ENCODE measurements around the gene TNIK. TPM values are rescaled to one million over a fixed set of nuclear protein-coding genes. Genes with fewer than 3 reads are reported as not detected.

The TNIK gene
- total RNA-seq, 1 donor from 2014 or later, result 1.5 TPM

DNA sequence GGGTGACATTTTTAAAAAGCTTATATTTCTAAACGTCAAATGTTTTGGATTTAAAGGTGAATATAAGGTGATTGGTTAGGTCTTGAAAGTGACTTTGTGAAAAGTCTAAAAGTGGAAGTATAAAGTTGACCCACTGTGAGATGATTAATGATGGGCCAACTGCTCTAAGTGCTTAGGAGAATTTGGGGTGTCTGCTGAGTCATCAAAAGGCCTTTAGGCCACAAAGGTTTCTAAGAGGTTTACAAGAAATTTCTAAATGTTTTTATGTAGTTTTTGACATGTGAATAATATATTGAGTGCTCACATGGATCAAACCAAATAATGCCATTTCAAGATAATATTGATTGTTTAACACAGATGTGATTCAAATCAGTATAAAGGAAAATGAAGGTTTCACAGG lies 394.5 kb downstream of the TNIK start:
- no peaks in the 10 kb centered on the region for H3K4me1 Mint-ChIP-seq (ENCODE audit: low read depth, unreplicated experiment)
- H3K36me3 Mint-ChIP-seq (ENCODE audit: unreplicated experiment), result no peaks in the 10 kb centered on the region
- TF ChIP-seq, protein P1, sequence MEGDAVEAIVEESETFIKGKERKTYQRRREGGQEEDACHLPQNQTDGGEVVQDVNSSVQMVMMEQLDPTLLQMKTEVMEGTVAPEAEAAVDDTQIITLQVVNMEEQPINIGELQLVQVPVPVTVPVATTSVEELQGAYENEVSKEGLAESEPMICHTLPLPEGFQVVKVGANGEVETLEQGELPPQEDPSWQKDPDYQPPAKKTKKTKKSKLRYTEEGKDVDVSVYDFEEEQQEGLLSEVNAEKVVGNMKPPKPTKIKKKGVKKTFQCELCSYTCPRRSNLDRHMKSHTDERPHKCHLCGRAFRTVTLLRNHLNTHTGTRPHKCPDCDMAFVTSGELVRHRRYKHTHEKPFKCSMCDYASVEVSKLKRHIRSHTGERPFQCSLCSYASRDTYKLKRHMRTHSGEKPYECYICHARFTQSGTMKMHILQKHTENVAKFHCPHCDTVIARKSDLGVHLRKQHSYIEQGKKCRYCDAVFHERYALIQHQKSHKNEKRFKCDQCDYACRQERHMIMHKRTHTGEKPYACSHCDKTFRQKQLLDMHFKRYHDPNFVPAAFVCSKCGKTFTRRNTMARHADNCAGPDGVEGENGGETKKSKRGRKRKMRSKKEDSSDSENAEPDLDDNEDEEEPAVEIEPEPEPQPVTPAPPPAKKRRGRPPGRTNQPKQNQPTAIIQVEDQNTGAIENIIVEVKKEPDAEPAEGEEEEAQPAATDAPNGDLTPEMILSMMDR (IDR thresholded peaks at IDR 0.05; ENCODE audit: partially characterized antibody, unreplicated experiment), result no peak
- H3K27me3 Mint-ChIP-seq (ENCODE audit: unreplicated experiment), result no peaks in the 10 kb centered on the region
- H3K4me3 Mint-ChIP-seq (ENCODE audit: unreplicated experiment), result no peak overlapping the region
- no peaks in the 10 kb centered on the region for H3K9me3 Mint-ChIP-seq (ENCODE audit: unreplicated experiment)
- H3K27ac Mint-ChIP-seq (ENCODE audit: unreplicated experiment), result no peak overlapping the region
- no peak for DNase-seq

DNA sequence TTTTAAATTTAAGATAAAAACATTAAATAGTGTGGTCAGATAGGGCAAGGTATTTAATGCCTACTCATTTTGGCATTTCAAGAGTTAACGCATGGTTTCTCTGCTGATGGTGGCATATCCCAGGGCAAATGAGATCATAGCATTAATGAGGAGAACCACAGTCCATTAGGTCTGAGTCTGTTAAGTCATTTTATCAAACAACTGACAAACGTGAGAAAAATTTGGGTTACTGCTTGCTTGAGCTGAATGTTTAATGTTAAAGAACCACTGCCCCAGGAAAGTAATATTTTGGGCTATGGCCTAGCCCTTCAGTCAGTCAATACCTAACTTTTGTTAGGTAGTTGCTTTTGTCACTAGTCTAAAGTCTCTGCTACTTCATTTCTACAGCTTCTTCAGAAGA lies 395.7 kb downstream of the TNIK start:
- TF ChIP-seq, protein P1 (IDR thresholded peaks at IDR 0.05; ENCODE audit: partially characterized antibody, unreplicated experiment), result no peak
- Mint-ChIP-seq H3K27ac (ENCODE audit: unreplicated experiment) (no peak overlapping the region), H3K4me1 (ENCODE audit: low read depth, unreplicated experiment) (no peaks in the 10 kb centered on the region), H3K9me3 (ENCODE audit: unreplicated experiment) (no peaks in the 10 kb centered on the region), H3K36me3 (ENCODE audit: unreplicated experiment) (no peaks in the 10 kb centered on the region), H3K27me3 (ENCODE audit: unreplicated experiment) (no peaks in the 10 kb centered on the region), H3K4me3 (ENCODE audit: unreplicated experiment) (no peak overlapping the region)
- no peak for DNase-seq

DNA sequence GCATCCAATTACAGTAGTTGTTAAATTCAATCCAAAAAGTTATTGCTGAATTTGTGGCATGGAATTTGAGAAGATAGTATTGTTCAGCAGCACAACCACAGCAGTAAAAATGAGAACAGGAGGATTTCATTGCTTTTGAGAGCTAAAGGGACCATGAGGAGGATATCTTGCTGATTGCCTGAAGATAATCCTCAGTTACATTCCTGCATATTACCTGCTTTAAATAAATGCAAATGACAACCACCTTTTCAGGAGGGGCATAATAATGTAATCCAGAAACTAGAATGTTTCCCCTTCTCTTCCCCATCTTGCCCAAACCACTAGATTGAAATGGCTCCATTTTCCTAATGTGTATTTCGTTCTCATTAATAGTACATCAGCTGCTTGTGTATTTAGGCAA lies 398.5 kb downstream of the TNIK start:
- no peak overlapping the region for H3K4me3 Mint-ChIP-seq (ENCODE audit: unreplicated experiment)
- TF ChIP-seq, protein P1 (IDR thresholded peaks at IDR 0.05; ENCODE audit: partially characterized antibody, unreplicated experiment), result no peak
- no peaks in the 10 kb centered on the region for H3K4me1 Mint-ChIP-seq (ENCODE audit: low read depth, unreplicated experiment)
- no peak overlapping the region for H3K27ac Mint-ChIP-seq (ENCODE audit: unreplicated experiment)
- DNase-seq, result no peak
- H3K9me3 Mint-ChIP-seq (ENCODE audit: unreplicated experiment), result no peaks in the 10 kb centered on the region
- no peaks in the 10 kb centered on the region for H3K27me3 Mint-ChIP-seq (ENCODE audit: unreplicated experiment)
- no peaks in the 10 kb centered on the region for H3K36me3 Mint-ChIP-seq (ENCODE audit: unreplicated experiment)

DNA sequence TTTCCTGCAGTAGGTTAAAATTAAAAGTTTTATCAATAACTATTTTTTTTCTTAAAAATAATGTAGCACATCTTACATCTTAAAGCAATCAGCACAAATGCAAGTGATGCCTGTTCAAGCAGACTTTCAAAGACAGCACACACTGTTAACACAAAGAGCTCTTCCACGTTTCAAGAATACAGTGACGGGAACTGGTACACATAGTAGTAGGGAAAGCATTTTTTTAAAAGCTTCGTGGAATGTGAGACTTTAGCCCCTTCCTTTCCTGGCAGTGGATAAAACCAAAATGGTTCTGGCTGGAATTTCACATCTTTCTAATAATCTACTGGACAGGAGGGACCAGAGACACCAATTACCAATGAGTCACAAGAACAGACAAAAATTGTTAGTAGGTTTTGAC lies 400.2 kb downstream of the TNIK start:
- no peak overlapping the region for H3K4me3 Mint-ChIP-seq (ENCODE audit: unreplicated experiment)
- no peaks in the 10 kb centered on the region for H3K36me3 Mint-ChIP-seq (ENCODE audit: unreplicated experiment)
- no peaks in the 10 kb centered on the region for H3K4me1 Mint-ChIP-seq (ENCODE audit: low read depth, unreplicated experiment)
- DNase-seq, result no peak
- no peaks in the 10 kb centered on the region for H3K27me3 Mint-ChIP-seq (ENCODE audit: unreplicated experiment)
- TF ChIP-seq, protein P1 (IDR thresholded peaks at IDR 0.05; ENCODE audit: partially characterized antibody, unreplicated experiment), result no peak
- no peak overlapping the region for H3K27ac Mint-ChIP-seq (ENCODE audit: unreplicated experiment)
- H3K9me3 Mint-ChIP-seq (ENCODE audit: unreplicated experiment), result no peaks in the 10 kb centered on the region

DNA sequence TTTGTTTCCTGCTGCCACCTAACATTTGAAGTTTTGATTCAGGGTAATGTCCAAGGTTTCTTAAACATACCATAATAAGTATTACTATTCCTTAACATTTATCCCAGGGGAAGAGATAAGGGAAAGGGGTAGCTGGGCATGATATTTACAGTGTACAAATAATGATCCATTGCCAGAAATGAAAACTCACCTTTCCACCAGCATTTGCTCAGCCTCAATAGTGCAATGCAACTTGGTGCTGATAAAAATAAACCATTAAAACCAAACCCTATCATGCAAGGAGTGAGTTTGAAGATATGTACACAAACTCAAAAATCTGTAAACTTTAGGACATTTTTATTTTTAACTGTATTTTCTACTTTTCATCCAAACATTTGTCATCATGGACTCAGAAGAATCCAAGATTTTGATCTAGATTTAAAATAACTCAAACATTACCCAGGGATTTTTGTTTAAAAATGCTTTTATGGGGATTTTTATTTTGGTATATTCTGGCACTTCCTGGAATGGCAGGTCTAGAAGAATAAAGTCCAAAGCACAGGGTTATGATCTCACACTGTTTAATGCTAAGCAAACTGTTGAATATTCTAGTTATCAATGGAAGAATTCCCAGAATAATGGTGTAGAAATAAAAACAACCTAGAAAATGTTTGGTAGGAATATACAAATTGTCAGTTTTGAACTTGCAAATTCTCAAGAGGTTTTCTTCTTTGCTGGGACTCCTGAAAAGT lies 401.2 kb downstream of the TNIK start:
- DNase-seq, result no peak
- no peaks in the 10 kb centered on the region for H3K27me3 Mint-ChIP-seq (ENCODE audit: unreplicated experiment)
- no peak overlapping the region for H3K27ac Mint-ChIP-seq (ENCODE audit: unreplicated experiment)
- TF ChIP-seq, protein P1 (IDR thresholded peaks at IDR 0.05; ENCODE audit: partially characterized antibody, unreplicated experiment), result no peak
- H3K4me1 Mint-ChIP-seq (ENCODE audit: low read depth, unreplicated experiment), result no peaks in the 10 kb centered on the region
- no peaks in the 10 kb centered on the region for H3K9me3 Mint-ChIP-seq (ENCODE audit: unreplicated experiment)
- no peak overlapping the region for H3K4me3 Mint-ChIP-seq (ENCODE audit: unreplicated experiment)
- no peaks in the 10 kb centered on the region for H3K36me3 Mint-ChIP-seq (ENCODE audit: unreplicated experiment)

Data from glutamatergic neuron (in vitro differentiated cells).